CD4-positive, alpha-beta memory T cell (primary cell): ENCODE data around the gene HEMK1. TPM values are rescaled to one million over a fixed set of nuclear protein-coding genes. Genes with fewer than 3 reads are reported as not detected.
A peak's percentile ranks its signal among the peaks of the same experiment; 100 is the strongest.

Experiments used
- CTCF ChIA-PET: fragments of 350-600 bp; sonication (Branson Sonifier 250); formaldehyde crosslinking; loops from one replicate; lab custom pipeline; 2021; ENCODE audit warnings: inconsistent platforms; ENCODE audit not compliant: partially characterized antibody; lab: Charles Lee
- POLR2A ChIA-PET: fragments of 350-600 bp; sonication (Branson Sonifier 250); formaldehyde crosslinking; loops from one replicate; lab custom pipeline; 2021; ENCODE audit not compliant: partially characterized antibody; lab: Charles Lee
- DNase-seq, 5 donors: peaks; one replicate each; pipeline versions ENCODE4 v3.0.0 to v3.0.0-alpha.2; 2020 to 2022; ENCODE audit warnings: mixed read lengths in 1 of 5
- H3K27ac ChIP-seq: one replicate; pipeline ENCODE4 v1.7.0; 2013; ENCODE audit warnings: low read depth, low read length
- H3K27me3 ChIP-seq: 2 replicates; pipeline ENCODE4 v1.7.0; 2013; ENCODE audit warnings: mild to moderate bottlenecking, low read length, moderate library complexity; ENCODE audit not compliant: insufficient read depth
- H3K36me3 ChIP-seq: 2 replicates; pipeline ENCODE4 v1.7.0; 2013; ENCODE audit warnings: mild to moderate bottlenecking, low read length, moderate library complexity; ENCODE audit not compliant: insufficient read depth
- H3K4me1 ChIP-seq: 2 replicates; pipeline ENCODE4 v1.7.0; 2013; ENCODE audit warnings: mild to moderate bottlenecking, low read length, moderate library complexity; ENCODE audit not compliant: insufficient read depth
- H3K4me3 ChIP-seq, 2 donors: one replicate each; pipeline ENCODE4 v1.7.0; 2013; ENCODE audit warnings: low read length in 2 of 2, mild to moderate bottlenecking in 1 of 2
- H3K9me3 ChIP-seq, 2 donors: one replicate each; pipeline ENCODE4 v1.7.0; 2013; ENCODE audit warnings: low read length in 2 of 2, control low read depth in 1 of 2; ENCODE audit not compliant: control insufficient read depth in 1 of 2
- H3K27ac Mint-ChIP-seq, 7 donors: one replicate each; pipeline ENCODE4 v1.8.0; 2020 to 2021; ENCODE audit warnings: mixed read lengths in 7 of 7, mild to moderate bottlenecking in 6 of 7, inconsistent platforms in 3 of 7, moderate library complexity in 3 of 7
- H3K27me3 Mint-ChIP-seq, 2 donors: one replicate each; pipeline ENCODE4 v1.8.0; 2020 to 2021; ENCODE audit warnings: mixed read lengths in 2 of 2
- H3K36me3 Mint-ChIP-seq, 2 donors: one replicate each; pipeline ENCODE4 v1.8.0; 2020 to 2021; ENCODE audit warnings: mixed read lengths in 2 of 2, inconsistent platforms in 1 of 2, mild to moderate bottlenecking in 1 of 2
- H3K4me1 Mint-ChIP-seq, 4 donors: one replicate each; pipeline ENCODE4 v1.8.0; 2020 to 2021; ENCODE audit warnings: mixed read lengths in 4 of 4, mild to moderate bottlenecking in 1 of 4
- H3K4me3 Mint-ChIP-seq, 8 donors: one replicate each; pipeline ENCODE4 v1.8.0; 2020 to 2021; ENCODE audit warnings: mixed read lengths in 8 of 8, mild to moderate bottlenecking in 7 of 8, moderate library complexity in 6 of 8, inconsistent platforms in 3 of 8
- H3K9me3 Mint-ChIP-seq, 8 donors: one replicate each; pipeline ENCODE4 v1.8.0; 2020 to 2021; ENCODE audit warnings: mixed read lengths in 8 of 8, mild to moderate bottlenecking in 5 of 8, inconsistent platforms in 3 of 8, moderate library complexity in 1 of 8
- intact Hi-C: fragments of 100-400 bp; cut with micrococcal nuclease; formaldehyde crosslinking; loops from one replicate; pipeline ENCODE4 v1.15.1; 2023
- polyA plus RNA-seq, 2 donors: library from polyadenylated mRNA; unstranded; fragments of 300-500 nt; fragmentation: Illumina TruSeq; gene quantifications; one replicate each; pipeline ENCODE4 v1.2.3, GENCODE V29; 2021
- total RNA-seq, 2 experiments: library from RNA; stranded (reverse); gene quantifications; one replicate each; pipeline ENCODE4 v1.2.3, GENCODE V29; 2021

The HEMK1 gene
- total and polyA plus RNA-seq, 4 experiments from 2014 or later, result 21.2 to 56.7 (median 46.0) TPM

DNA sequence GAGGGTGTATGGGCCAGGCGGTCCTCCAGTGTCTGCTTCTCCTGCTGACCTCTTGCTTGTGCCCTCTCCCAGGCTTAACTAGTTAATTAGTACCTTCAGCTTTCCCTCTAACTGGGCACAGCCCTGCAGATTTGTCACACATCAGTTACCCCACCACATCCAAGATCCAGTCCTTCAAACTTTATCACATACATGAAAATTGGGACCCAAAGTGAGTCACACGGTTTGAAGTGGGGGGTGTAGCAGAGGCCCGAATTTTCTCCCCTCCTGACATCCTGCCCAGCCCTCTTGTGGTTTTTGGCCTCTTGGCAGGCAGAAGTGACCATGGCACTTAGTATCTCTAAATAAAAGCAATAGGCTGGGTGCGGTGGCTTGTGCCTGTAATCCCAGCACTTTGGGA lies 51.5 kb downstream of the HEMK1 start:
- Mint-ChIP-seq H3K4me3 (peak overlapping the region in 7 of 8 donors; percentile 73 to 95 (median 91)), H3K4me1 (peaks cover 61 to 87% (median 77%) of the 10 kb centered on the region in 4 donors), H3K27ac (peak overlapping the region; percentile 88 to 94 (median 91)), H3K36me3 (peaks cover 0 to 38% of the 10 kb centered on the region in 2 donors), H3K9me3 (no peaks in the 10 kb centered on the region), H3K27me3 (no peaks in the 10 kb centered on the region)
- no peak for DNase-seq
- CTCF ChIA-PET, result interaction anchor here (1.0 to 24.7 kb wide), 7 partner anchors 8 to 47 kb away, joined by 3 to 996 read pairs (median 3); partner anchors contain the start of genes C3orf18, CISH and HEMK1
- no peaks in the 10 kb centered on the region for H3K27me3 ChIP-seq
- peak overlapping the region; percentile 89 for H3K27ac ChIP-seq
- POLR2A ChIA-PET, result interaction anchor here (1.2 to 26.0 kb wide), 8 partner anchors 9 to 46 kb away, joined by 3 to 1072 read pairs (median 9); partner anchors contain the start of genes C3orf18, CISH and HEMK1
- H3K4me3 ChIP-seq, result peak overlapping the region in 1 of 2 donors; percentile 27
- H3K9me3 ChIP-seq, result no peaks in the 10 kb centered on the region
- no peaks in the 10 kb centered on the region for H3K36me3 ChIP-seq
- intact Hi-C loops, result no loop called here
- peaks cover 87% of the 10 kb centered on the region for H3K4me1 ChIP-seq

DNA sequence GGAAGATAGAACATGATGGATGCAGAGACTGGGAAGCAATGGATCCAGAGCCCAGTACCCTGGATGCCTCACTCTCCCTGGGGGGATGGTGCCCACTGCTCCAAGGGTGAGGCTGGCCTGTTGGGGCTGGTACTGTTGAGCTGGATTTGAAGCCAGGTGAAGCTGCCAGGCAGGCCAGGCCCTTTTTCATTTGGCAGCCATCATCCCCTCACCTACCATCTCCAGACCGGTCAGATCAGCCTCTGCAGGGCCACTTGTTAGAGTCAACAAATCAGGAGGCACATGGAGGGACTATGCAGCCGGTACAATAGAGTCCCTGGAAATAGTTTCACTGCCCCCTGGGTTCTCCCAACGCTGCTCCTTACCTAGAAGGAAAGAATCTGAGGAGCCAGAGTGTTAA lies 53.6 kb downstream of the HEMK1 start:
- H3K27ac ChIP-seq, result peak overlapping the region; percentile 47
- no peaks in the 10 kb centered on the region for H3K27me3 Mint-ChIP-seq
- ChIA-PET CTCF (interaction anchor here (1.0 to 18.9 kb wide), 8 partner anchors 8 to 349 kb away, joined by 3 to 375 read pairs (median 4); partner anchors contain the start of gene MAPKAPK3), POLR2A (interaction anchor here (1.3 to 3.3 kb wide), 3 partner anchors 9 to 54 kb away, joined by 4 to 11 read pairs (median 10); partner anchors contain the start of gene HEMK1)
- H3K9me3 Mint-ChIP-seq, result no peaks in the 10 kb centered on the region
- H3K36me3 ChIP-seq, result no peaks in the 10 kb centered on the region
- peak overlapping the region in 2 of 8 donors; percentile 31 to 80 for H3K4me3 Mint-ChIP-seq
- peak overlapping the region; percentile 71 to 91 (median 90) for H3K27ac Mint-ChIP-seq
- peaks cover 0 to 37% of the 10 kb centered on the region in 2 donors for H3K36me3 Mint-ChIP-seq
- no peak overlapping the region for H3K4me3 ChIP-seq
- H3K27me3 ChIP-seq, result no peaks in the 10 kb centered on the region
- DNase-seq, result no peak
- peaks cover 66 to 97% (median 84%) of the 10 kb centered on the region in 4 donors for H3K4me1 Mint-ChIP-seq
- intact Hi-C loops, result no loop called here
- no peaks in the 10 kb centered on the region for H3K9me3 ChIP-seq
- H3K4me1 ChIP-seq, result peaks cover 99% of the 10 kb centered on the region

DNA sequence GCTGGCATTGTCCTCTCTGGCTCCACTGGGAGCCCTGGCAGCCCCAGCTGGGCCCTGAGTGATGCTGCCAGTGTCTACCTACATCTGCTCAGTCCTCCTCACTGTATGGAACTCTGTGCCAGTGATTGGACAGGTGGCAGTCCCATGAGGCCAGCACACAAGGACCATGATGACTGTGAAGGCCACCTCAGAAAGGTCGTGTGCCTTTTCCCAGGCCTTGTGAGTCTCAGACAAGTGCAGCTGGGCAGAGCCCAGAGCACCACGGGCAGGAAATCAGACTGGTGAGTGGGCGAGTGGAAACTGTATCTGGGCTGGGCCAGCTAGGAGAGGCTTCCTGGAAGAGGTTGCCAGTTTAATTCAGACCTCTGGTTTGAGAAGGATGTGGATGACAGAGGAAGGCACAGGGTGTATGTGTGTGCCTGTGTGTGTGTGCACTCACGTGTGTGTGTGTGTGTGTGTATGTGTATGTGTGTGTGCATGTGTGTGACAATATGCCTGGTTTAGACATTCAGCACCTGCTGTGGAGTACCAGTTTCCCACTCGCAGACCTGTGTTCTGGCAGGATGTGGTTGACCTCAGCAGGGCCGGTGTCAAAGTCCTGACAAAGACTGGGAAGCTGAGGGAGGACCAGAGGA lies 54.6 kb downstream of the HEMK1 start:
- ChIA-PET CTCF (interaction anchor here (1.1 to 18.9 kb wide), 5 partner anchors 9 to 82 kb away, joined by 3 to 375 read pairs (median 8); partner anchors contain the start of gene MAPKAPK3), POLR2A (interaction anchor here (0.6 to 3.3 kb wide), 9 partner anchors 8 to 55 kb away, joined by 3 to 11 read pairs (median 4); partner anchors contain the start of genes CISH and HEMK1)
- H3K27me3 ChIP-seq, result no peaks in the 10 kb centered on the region
- peak overlapping the region in 1 of 2 donors; percentile 47 for H3K4me3 ChIP-seq
- H3K27ac ChIP-seq, result peak overlapping the region; percentile 47
- no peaks in the 10 kb centered on the region for H3K27me3 Mint-ChIP-seq
- intact Hi-C loops, result no loop called here
- peaks cover 99% of the 10 kb centered on the region for H3K4me1 ChIP-seq
- H3K4me1 Mint-ChIP-seq, result peaks cover 69 to 97% (median 87%) of the 10 kb centered on the region in 4 donors
- peak overlapping the region; percentile 60 to 83 (median 73) for H3K4me3 Mint-ChIP-seq
- peaks cover 4% of the 10 kb centered on the region for H3K36me3 ChIP-seq
- no peaks in the 10 kb centered on the region for H3K9me3 Mint-ChIP-seq
- H3K36me3 Mint-ChIP-seq, result peaks cover 0 to 41% of the 10 kb centered on the region in 2 donors
- no peaks in the 10 kb centered on the region for H3K9me3 ChIP-seq
- DNase-seq, result peak in 4 of 5 donors; percentile 40 to 53 (median 50)
- peak overlapping the region; percentile 85 to 92 (median 91) for H3K27ac Mint-ChIP-seq

DNA sequence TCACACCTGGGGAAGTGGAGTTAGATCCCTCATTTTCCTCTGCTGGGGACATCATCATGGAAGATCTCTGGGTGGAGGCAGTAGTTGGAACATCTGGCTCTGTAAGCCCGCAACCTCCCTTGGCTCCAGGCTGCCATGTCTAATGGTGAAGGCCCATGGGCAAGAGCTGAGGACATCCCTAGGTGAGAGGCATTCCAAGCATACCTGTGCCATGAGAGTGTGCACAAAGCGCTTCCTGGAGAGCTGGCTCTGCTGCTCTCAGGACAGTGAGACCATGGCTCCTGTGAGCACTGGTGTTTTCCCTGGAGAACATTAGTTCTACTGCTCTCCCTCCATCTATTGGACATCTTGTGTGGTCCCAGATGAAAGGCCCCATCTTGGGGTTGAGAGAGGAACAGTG lies 55.3 kb downstream of the HEMK1 start:
- POLR2A ChIA-PET, result interaction anchor here (1.3 to 3.3 kb wide), 6 partner anchors 9 to 32 kb away, joined by 4 to 11 read pairs (median 4); partner anchors contain the start of gene CISH
- H3K4me3 Mint-ChIP-seq, result peak overlapping the region; percentile 52 to 83 (median 72)
- peaks cover 0 to 43% of the 10 kb centered on the region in 2 donors for H3K36me3 Mint-ChIP-seq
- no peaks in the 10 kb centered on the region for H3K27me3 Mint-ChIP-seq
- H3K9me3 Mint-ChIP-seq, result no peaks in the 10 kb centered on the region
- no peaks in the 10 kb centered on the region for H3K9me3 ChIP-seq
- CTCF ChIA-PET, result interaction anchor here (1.1 to 18.9 kb wide), 4 partner anchors 10 to 82 kb away, joined by 3 to 375 read pairs (median 16); partner anchors contain the start of gene MAPKAPK3
- H3K4me1 Mint-ChIP-seq, result peaks cover 67 to 97% (median 83%) of the 10 kb centered on the region in 4 donors
- peak overlapping the region in 1 of 2 donors; percentile 47 for H3K4me3 ChIP-seq
- H3K27ac ChIP-seq, result peak overlapping the region; percentile 47
- H3K27ac Mint-ChIP-seq, result peak overlapping the region in 6 of 7 donors; percentile 85 to 92 (median 91)
- intact Hi-C loops, result no loop called here
- DNase-seq, result no peak
- H3K27me3 ChIP-seq, result no peaks in the 10 kb centered on the region
- peaks cover 99% of the 10 kb centered on the region for H3K4me1 ChIP-seq
- peaks cover 5% of the 10 kb centered on the region for H3K36me3 ChIP-seq

DNA sequence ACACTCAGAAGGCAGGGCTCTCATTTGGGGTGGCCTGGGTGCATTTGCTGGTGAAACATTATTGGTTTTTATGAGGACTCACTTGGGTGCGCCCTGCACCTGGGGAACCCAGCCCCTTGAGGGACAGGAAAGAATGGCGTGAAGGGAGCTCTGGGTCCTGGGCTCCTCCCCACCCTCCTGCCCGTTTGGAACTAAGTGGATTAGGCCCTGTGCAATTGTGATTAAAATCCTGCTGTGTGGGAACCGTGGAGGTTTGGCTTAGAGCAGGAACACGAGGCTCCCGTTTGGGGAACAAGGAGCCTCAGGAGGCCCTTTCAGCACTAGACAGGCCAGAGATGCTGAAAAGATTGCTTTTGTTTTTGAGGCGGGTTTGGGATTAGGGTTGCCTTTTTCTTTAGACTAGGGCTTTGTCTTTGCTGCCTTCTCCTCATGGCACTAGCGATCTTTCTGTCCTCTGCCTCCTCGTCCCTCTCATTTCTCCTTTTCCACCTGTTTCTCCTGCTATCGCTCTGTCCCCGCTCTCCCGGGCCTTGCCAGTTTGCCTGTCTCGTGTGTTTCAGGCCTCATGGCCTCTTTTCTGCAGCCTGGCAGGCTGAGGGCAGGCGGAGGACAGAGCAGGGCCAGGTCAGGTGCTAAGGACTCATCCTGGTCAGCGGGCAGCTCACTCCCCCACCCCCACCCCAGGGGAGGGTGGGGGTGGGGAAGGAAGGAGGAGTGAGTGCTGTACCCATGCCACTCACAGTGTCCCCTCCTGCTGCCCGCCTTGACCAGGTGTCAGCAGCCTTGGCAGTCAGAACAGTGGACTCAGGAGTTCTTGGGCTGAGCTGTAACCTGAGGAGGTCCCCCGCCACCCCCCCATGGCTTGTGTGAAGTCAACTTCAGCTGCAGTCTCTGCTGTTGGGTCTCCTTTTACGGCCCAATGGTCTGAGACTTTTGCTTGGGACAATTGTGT lies 56.2 kb downstream of the HEMK1 start:
- Histone ChIP-seq H3K9me3 (no peaks in the 10 kb centered on the region), H3K4me3 (no peak overlapping the region), H3K4me1 (peaks cover 99% of the 10 kb centered on the region), H3K27ac (peak overlapping the region; percentile 4), H3K27me3 (no peaks in the 10 kb centered on the region), H3K36me3 (peaks cover 5% of the 10 kb centered on the region)
- POLR2A ChIA-PET, result interaction anchor here (0.8 to 3.3 kb wide), 4 partner anchors 12 to 28 kb away, joined by 3 to 11 read pairs (median 6); no protein-coding TSS in a partner anchor
- H3K4me3 Mint-ChIP-seq, result peak overlapping the region in 6 of 8 donors; percentile 22 to 80 (median 52)
- intact Hi-C loops, result no loop called here
- H3K27me3 Mint-ChIP-seq, result no peaks in the 10 kb centered on the region
- H3K9me3 Mint-ChIP-seq, result no peaks in the 10 kb centered on the region
- peak overlapping the region; percentile 36 to 91 (median 90) for H3K27ac Mint-ChIP-seq
- DNase-seq, result no peak
- peaks cover 0 to 39% of the 10 kb centered on the region in 2 donors for H3K36me3 Mint-ChIP-seq
- peaks cover 64 to 97% (median 82%) of the 10 kb centered on the region in 4 donors for H3K4me1 Mint-ChIP-seq
- CTCF ChIA-PET, result interaction anchor here (1.3 to 18.9 kb wide), 3 partner anchors 11 to 27 kb away, joined by 5 to 375 read pairs (median 25); partner anchors contain the start of gene MAPKAPK3

DNA sequence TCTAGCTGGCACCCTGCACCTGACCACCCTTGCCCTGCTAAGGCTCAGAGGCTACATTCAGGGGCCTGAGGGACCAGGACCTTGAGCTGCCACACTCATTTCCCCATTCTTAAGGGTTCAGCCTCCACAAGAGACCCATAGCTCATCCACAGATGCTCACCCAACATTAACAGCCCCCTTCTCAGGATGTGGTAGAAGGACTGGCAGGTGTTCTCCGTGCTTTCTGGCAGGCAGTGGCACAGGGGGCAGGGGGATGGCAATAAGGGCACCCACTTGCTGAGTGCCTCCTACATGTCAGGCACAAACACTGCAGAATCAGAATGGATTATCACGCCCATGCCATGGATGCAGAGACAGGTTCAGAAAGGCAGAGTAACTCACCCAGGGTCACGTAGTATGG lies 57.1 kb downstream of the HEMK1 start:
- ChIA-PET POLR2A (interaction anchor here (0.6 to 0.8 kb wide), 4 partner anchors 10 to 57 kb away, joined by 3 to 5 read pairs (median 3); partner anchors contain the start of genes HEMK1 and MAPKAPK3), CTCF (interaction anchor here (1.3 to 18.9 kb wide), 4 partner anchors 10 to 346 kb away, joined by 3 to 375 read pairs (median 15); partner anchors contain the start of gene MAPKAPK3)
- Histone ChIP-seq H3K27me3 (no peaks in the 10 kb centered on the region), H3K9me3 (no peaks in the 10 kb centered on the region), H3K4me3 (no peak overlapping the region), H3K4me1 (peaks cover 100% of the 10 kb centered on the region), H3K36me3 (peaks cover 5% of the 10 kb centered on the region), H3K27ac (no peak overlapping the region)
- Mint-ChIP-seq H3K27ac (peak overlapping the region in 4 of 7 donors; percentile 37 to 90 (median 71)), H3K36me3 (peaks cover 0 to 39% of the 10 kb centered on the region in 2 donors), H3K4me1 (peaks cover 69 to 99% (median 84%) of the 10 kb centered on the region in 4 donors), H3K9me3 (no peaks in the 10 kb centered on the region), H3K27me3 (no peaks in the 10 kb centered on the region), H3K4me3 (peak overlapping the region in 2 of 8 donors; percentile 19 to 33)
- intact Hi-C loops, result no loop called here
- no peak for DNase-seq
